Hematopoietic multipotent progenitor cell treated with erythropoietin and hydrocortisone succinate and interleukin-3 and kit ligand, for 6 days (in vitro differentiated cells): ENCODE results near the gene THEM5.

Experiments used
- DNase-seq: peaks from one replicate; pipeline ENCODE4 v3.0.0-alpha.2; 2015

THEM5 gene

DNA sequence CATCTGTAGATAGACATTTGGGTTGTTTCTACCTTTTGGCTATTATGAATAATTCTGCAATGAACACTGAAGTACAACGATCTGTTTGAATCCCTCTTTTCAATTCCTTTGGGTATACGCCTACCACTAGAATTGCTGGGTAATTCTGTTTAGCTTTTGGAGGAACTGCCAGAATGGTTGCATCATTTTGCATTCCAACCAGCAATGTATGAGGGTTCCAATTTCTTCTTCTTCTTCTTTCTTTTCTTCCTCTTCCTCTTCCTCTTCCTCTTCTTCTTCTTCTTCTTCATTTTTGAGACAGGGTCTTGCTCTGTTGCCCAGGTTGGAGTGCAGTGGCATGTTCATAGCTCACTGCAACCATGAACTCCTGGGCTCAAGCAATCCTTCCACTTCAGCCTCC is 13.8 kb upstream of the THEM5 start:
- DNase-seq: no peak

DNA sequence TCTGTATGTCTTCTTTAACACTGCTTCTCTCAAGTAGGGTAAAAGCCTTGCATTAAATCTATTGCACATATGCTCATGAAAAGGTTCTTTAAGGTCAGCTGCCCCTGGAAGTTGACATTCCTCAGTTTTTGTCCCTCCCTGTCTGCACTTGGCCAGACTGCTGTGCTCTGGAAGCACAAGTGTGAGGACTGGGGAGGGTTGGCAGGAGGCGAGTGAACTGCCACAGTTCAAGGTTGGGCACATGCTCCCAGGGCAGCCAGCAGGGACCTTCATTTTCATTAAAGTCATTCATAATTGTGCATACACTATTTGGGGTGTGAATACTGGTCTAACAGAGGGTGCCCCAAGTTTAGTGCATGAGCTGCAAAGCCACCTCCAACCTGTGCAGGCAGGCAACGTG is 10.9 kb upstream of the THEM5 start:
- DNase-seq: no peak

DNA sequence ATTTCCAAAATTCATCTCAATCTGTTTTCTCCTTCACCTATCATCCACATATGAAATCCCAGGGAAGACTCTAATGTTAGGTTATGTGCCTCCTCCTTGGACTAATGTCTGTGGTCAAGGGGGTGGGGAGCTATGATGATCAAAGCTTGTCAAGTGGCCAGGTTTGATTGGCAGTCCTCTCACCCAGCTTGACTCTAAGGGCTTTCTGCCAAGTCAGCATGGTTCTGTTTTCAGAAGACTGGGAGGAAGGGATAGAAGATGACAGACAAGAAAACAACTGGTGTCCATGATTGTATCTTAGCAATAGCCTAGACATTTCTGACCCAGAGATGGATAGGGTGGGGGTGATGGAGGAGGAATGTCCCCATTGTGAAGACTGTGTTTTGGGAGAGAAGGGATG is 9.1 kb upstream of the THEM5 start:
- peak; percentile 51 for DNase-seq

DNA sequence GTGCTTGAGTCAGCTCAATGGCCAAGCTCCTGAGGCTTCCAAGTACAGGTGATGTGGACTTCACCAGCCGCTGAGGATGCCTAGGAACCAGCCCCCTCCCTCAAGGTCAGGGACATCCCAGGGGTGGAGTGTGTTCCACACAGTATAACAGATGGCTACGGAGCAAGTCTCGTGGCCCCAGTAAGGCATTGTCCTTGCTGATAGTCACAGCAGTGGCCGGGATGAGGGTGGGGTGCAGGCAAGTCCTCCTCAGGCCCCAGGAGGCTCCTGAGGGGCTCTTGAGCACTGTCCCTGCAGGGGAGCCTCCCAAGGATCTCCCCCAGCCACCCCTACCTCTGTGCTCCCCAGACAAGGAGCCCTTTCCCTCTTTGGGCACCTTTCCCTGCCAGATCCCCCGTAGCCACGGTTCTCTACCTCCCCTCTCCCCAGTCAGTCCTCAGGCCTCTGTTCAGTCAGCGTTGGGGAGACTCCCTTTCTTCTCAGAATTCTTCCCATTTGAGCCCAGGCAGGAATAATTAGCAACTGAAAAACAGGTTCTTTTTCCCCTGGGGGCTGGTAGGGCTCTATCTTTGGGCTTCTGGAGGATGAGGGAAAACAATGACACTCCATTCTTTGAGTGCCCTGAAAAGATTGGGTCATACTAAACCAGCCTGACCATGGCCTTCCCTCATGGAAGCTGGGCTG is 7.1 kb upstream of the THEM5 start:
- DNase-seq: no peak

DNA sequence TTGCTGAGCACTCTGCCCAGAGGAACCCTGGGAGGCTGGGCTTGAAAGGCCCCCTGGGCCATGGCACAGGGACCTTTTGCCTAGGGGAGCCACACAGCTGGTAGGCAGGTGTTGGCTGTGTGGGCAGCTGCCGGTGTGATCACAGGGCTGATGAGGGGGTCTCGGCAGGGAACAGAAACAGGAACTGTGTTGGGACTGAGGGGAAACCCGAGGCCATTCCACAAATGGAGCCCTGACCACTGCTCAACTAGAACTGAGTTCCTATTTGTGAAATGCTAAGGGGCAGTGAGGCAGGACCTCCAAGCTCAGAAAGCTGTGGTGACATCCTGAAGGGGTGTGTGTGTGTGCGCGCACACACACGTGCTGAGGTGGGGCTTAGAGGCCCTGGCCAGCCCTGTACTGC is 6.4 kb upstream of the THEM5 start:
- no peak for DNase-seq

DNA sequence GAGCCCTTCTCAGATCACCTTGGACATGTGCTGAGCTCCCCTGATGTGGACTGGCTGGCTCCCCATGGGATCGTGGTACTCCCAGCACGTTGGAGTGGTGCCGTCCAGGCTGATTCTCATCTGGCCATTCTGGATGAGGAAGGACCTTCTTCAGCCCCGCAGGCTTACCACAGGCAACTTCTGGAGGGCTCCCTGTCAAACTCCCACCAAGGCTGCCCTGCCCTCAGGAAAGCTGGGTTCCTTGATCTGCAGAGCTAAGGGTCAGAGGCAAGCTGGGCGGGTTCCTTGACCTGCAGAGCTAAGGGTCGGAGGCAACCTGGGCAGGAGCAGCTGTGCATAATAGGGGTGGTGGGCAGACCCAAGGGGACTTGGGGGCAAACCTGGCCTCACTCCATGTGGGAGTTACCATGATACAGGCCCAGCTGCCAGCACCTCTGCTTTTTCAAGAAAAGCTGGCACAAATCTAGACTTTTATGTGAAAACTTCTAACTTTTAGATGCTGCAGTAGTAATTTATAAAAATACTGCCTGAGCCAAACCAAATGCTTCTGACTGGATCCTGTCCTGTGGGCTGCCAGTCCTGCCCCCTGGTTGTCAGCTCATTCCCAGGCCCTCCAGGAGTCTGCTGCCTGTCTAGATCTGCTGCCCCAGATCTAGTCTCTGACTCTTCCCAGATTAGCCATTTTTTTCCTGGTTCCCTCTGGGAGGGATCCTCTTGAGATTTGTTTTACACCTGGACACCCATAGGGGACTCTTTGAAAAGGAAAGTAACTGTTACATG is 5.6 kb upstream of the THEM5 start:
- DNase-seq: no peak

DNA sequence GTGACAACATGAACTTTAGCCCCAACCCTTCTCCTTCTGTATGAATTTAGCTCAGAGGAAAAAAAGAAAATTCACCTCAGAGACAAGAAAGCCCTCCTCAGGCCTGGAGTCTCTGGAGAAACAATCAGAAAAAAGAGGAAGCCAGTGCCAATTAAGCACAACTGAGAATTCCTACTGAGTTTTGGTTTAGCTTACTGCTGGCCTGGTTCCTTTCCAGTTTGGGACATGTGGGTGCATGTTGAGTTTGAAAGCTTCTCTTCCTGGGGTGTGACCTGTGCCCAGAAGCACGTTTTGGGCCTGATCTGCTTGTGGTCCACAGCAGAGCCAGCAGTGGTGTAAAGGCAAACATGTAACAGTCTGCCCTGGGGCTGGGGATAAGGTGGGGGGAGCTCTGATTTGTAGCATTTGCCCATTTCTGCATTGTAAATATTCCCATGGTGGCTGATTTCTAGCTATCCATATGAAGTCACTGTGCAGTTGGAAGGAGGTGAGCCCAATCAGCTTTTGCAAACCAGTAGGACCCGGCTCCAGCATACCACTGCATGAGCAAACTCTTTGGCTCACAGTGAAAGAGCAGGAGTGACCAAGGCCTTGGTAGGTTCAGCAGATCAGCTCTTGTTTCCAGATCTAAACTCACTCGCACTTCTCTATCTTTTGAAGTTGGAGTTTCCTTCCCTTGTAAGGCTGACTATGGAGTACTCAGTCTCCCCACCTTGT is 4.7 kb upstream of the THEM5 start:
- DNase-seq: no peak

DNA sequence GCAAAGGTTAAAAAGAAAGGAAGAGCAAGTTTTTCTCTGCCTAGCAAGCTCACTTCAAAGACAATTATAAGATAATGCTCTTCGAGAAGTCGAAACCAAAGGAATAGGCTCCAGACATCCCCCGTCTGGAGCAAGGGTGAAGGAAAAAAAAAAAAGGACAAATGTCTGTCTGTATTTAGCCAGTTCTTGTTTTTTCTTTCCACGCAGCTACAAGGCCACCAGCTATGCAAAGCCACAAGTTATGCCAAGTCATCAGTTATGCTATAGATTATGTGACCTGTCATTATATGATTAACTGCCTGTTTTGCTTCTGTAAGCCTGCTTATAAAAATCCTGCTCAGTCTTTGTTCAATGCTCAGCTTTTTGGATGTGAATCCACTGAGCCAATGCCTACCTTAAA is 2.4 kb upstream of the THEM5 start:
- peak; percentile 58 for DNase-seq

DNA sequence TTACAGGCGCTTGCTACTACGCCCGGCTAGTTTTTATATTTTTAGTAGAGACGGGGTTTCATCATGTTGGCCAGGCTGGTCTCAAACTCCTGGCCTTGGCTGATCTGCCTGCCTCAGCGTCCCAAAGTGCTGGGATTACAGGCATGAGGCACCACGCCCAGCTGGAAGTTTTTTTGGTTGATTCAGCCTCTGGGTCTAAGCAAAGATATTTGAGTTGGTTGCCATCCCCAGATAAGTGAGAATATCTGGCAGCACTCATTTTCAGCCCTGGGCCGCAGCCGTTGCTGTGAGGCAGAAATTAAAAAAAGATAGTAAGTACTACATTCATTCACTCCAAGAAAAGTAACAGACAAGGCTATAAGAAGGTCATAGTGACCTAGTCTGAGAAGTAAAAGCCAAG is 2.0 kb upstream of the THEM5 start:
- peak; percentile 75 for DNase-seq

DNA sequence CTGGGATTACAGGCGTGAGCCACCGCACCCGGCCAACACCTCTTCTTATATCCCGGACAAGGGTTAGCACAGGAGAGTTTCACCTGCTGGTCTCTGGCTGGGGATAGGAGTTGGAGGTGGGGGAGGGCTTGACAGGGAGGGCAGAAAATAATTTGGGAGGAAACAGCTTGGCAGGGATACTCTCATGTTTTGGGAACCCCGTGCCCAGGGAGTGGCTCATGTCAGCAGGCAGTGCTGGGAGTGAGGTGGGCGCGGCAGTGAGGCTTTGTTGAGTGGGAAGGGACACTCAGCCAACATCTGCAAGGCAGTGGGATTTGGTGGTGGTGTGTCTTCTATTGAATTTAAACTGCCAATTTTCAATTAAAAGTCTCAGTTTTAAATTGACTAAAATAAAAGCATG is 1.1 kb upstream of the THEM5 start:
- DNase-seq: no peak

DNA sequence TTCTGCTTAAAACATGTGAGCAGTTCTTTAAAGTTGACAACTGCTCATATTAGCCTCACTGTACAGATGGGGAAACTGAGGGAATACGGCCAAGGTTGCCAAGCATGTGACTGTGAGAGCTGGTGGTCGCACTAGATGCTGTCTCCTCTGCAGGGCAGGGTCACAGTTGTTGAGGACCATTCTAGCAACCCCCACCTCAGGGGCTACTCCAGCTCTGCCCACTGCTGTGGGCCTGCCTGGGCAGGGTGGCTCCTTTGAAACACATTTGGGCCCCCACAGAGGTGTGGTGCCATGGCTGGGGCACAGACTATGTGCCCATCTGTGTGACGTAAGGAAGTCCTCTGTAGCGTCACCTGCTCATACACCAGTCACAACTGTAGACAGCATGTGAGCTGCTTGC is 779 bp downstream of the THEM5 start:
- DNase-seq: no peak

DNA sequence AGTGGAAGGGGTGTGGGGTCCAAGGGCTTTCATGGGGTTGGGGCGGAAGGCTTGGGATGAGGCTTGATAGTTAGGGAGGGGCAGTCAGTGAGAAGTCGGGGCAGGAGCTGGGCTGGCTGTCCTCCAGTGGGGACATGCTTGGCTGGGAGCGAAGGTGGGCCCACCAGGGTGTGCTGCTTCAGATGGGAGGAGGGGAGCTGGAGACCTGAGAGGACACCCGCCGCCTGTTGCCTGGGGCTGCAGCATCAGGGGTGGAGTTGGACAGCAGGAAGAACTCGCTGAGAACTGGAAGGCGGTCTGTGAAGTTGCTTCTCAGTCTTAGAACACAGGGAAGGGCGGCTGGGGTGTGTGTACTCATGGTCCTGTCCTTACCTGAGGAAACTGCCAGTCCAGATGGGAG is 1.6 kb downstream of the THEM5 start:
- no peak for DNase-seq

DNA sequence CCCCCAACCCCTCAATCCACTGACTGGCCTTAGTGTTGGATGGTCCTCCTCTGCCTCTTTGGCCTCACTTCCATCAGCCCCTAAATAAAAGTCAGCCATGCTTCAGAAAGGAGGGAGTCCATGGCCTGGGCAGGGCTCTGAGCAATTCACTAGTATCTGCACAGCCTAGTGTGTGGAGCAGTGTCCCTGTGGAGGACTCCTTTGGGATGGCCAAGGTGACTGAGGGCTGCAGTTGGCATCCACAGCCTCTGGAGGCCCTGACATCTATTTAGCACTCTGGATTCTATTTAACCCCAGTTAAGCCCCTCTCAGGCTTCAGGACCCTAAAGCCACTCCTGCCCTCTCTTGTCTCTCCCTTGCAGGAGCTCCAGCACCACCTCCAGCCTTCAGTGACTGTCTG is 3.6 kb downstream of the THEM5 start:
- no peak for DNase-seq

DNA sequence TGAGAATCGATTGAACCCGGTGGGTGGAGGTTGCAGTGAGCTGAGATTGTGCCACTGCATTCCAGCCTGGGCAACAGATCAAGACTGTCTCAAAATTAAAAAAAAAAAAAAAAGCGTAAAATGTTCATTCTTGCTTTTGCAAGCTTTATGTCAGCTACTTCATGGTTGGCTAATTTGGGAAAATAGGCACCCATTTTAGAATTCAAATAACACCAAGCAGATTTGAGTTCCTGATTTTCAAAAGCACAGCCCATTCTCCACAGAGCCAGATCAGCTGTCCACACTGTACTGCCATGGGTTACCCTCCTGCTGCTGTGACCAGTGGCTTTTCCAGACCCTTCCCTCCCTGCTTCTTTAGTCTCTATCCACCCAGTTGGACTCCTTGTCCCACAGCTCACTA is 4.4 kb downstream of the THEM5 start:
- no peak for DNase-seq

DNA sequence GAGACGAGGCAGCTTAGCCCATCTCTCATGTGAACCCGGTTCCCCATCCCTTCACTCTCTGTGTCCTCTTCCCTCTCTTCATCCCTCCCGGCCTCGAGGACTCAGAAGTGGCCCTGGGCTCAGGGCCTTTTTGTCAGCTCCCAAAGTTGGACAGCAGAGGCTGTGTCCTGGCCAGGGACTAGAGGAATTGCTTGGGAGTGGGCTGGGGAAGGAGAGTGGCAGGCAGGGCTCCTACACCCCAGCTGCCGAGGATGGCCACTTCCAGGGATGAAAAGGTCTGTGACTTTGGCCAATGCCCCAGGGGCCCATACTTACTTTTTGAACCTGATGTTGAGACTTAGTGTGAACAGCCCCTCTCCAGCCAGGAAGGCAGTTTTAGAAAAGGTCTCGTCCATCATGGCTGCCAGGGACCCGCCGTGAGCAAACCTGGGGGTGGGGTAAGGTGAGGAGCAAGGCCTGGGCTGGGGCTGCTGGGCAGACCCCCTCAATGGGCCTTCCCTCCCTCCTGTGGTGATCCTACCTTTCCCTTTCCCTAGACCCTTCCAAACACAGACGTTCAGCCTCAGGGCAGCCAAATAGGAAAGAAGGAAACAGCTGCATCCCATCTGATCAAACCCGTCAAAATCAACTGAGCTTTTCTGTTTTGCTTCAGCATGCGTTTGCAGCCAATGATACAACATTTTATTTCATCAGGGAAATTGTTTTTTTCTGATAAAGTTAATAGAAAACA is 5.5 kb downstream of the THEM5 start:
- DNase-seq: no peak

DNA sequence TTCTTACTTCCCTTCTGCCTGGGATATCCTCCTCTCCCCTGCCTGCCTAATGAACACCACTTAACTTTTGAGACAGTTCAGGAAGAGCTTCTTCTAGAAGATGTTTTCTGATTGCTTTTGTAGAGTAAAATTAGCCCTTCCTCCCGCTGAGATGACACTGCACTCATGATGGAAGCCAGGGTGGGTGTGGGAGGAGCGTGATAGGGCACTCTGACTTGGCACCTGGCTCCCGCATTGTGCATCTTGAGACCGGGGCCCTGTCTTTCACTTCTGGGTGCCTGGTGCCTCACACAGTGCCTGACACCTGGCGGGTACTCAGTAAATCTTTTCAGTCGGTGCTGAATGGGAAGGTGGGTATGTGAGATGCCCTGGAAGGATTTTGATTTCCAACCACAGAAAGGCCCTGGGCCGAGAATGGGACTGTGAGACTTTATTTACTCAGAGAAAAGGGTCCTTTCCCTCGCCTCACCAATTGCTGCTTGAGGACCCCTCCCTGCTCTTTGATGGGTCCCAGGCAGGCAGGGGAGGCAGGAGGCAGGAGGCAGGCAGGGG is 6.8 kb downstream of the THEM5 start:
- DNase-seq: no peak

DNA sequence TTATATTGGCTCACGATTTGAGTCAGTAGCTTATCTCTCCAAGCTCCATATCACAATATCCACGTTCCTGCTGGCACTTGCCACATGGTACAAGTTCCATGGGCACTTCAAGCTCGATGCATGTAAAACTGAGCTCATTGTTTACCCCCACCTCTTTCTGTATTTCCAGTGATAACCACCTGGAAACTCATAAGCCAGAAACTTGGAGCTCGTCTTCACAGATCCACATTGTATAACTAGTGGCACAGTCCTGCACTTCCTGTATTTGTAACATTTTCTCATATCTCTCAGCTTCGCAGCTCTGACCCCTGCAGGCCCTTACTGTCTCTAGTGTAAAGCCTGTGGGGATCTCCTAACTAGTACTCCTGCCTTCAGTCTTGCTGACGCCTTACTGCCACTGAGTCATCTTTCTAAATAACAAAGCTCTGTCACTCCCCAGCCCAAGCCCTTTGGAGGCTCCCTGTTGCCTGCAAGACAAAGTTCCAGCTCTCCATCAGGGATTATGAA is 7.4 kb downstream of the THEM5 start:
- peak; percentile 54 for DNase-seq

DNA sequence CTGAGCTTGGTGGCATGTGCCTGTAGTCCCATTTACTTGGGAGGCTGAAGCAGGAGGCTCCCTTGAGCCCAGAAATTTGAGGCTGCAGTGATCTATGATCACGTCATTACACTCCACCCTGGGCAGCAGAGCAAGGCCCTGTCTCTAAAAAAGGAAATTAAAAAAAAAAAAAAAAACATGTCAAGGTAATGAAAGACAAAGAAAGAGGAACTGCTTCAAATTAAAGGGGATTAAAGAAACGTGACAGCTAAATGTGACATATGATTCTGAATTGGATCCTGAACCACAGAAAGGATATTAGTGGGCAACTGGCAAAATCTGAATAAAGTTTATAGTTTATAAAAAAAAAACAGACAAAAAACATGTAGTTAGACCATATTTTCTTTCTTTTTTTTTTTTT is 10.1 kb downstream of the THEM5 start:
- no peak for DNase-seq

DNA sequence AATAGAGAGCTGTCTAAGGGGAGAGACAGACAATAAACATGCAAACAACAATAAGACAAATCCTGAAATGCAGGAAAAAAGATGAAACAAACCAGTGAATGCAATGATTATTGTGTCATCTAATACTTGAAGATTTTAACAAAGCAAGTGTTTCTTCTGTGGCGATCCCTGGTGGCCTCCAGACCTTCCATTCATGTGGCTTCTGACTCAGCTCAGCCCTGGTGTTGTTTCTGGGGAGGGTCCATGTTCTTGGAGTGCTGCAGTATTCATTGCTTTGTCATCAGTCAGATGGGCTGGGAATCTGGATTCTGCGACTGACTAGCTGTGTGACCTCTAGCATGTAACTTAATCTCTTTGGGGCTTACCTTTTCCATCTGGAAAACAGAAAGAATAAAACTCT is 12.4 kb downstream of the THEM5 start:
- no peak for DNase-seq

DNA sequence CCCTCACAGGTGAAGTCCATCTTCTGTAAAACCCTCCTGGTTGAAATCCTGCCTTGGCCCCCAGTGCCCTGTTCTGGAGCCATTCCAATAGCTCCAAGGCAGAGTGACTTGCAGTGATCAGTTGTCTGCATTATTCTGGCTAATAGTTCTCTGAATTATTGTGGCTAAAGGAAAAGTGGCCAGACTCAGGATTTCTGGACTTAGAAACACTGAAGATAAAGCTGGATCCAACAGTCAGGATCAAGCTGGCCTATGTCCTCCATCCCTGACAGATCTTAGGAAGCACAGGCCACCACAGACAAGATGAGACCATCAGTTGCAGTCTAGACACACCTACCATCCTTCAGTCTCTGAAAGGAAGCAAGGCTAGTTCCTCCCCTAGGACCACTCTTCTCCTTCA is 13.1 kb downstream of the THEM5 start:
- no peak for DNase-seq

DNA sequence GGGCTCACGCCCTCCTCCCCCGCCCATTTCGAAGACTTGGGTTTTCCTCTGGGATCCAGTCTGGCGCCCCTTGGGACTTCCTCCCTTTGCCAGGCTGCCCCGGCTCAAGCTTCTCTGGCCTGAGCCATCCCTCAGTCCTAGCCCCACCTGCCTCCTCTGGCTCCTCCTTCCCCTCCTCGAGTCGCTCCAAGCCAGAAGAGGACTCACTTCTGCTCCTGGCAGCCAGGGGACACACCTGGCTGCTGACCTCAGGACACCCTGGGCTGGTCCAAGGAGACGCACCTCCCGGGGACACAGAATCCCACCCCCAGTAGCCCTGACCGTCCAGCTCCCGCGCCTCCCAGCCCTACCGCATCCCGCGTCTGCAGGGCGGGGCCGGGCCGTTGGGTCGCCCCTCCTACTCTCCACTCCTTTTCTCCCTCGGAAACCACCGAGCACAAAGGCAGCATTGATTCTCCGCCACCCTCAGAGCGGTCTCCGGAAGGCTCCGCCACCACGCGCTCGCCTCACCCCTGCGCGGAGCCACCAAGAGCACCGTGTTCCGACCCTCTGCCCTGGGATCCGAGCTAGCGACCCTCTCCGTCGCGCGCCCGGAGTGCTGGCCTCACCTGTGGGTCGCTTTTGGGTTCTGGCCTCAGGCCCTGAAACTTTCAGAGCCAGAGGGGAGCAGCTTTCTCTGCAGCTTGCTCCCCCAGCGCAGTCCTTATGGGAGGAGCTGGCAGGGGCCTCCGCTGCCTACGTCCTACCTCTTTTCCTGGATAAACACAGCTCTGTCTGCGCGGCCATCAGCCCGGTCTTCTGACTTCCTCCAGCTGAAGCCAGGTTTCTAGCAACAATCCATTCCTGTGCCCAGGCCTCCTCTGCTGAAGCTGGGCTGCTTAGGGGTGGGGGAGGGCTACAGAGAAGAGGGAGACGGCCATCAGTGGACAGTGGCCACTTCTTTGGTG is 13.8 kb downstream of the THEM5 start, which contains the start of gene C2CD4D:
Gene C2CD4D, minus strand, starts transcription at position 364 of the 947 bp plus-strand sequence. CDS start 831 bp downstream, outside the sequence.
- peak; percentile 39 for DNase-seq

DNA sequence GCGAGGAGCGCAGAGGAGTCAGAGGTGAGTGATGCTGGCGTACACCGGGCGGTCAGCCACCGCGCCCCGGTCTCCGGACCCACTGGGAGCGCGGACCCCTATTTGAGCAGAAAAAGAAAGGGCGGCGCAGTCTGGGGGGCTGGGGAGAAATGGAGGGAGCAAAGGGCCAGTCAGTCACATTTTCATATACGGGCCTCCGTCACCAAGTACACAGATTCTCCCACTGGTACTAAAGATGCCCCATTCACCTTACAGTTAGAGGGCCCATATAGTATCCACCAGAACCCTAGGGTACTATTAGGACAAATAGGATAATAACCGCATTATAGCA is 14.5 kb downstream of the THEM5 start:
- DNase-seq: no peak
